Fibroblast of the aortic adventitia (primary cell): ENCODE measurements around the gene EFCAB11. TPM values are rescaled to one million over a fixed set of nuclear protein-coding genes. Genes with fewer than 3 reads are reported as not detected.

Experiments
- DNase-seq: peaks from one replicate; pipeline ENCODE4 v3.0.0-alpha.2; 2010; ENCODE audit warnings: low read depth
- H3K4me3 ChIP-seq: 2 replicates; pipeline ENCODE4 v1.5.1; 2011; ENCODE audit warnings: low read depth, mild to moderate bottlenecking, control low read depth, low read length, moderate library complexity
- total RNA-seq: library from RNA; depleted of rRNA; stranded (reverse); fragments of >200 nt; gene quantifications from 2 replicates; pipeline ENCODE4 v1.2.3, GENCODE V29; 2012; ENCODE audit warnings: low replicate concordance
- TF ChIP-seq, protein P1 (sequence below): IDR thresholded peaks from 2 replicates; pipeline ENCODE4 v1.5.1; 2011; ENCODE audit warnings: mild to moderate bottlenecking, low read length, control low read depth, inconsistent platforms; ENCODE audit not compliant: insufficient read depth

EFCAB11 gene
- total RNA-seq, 1 donor: 11.1 TPM

DNA sequence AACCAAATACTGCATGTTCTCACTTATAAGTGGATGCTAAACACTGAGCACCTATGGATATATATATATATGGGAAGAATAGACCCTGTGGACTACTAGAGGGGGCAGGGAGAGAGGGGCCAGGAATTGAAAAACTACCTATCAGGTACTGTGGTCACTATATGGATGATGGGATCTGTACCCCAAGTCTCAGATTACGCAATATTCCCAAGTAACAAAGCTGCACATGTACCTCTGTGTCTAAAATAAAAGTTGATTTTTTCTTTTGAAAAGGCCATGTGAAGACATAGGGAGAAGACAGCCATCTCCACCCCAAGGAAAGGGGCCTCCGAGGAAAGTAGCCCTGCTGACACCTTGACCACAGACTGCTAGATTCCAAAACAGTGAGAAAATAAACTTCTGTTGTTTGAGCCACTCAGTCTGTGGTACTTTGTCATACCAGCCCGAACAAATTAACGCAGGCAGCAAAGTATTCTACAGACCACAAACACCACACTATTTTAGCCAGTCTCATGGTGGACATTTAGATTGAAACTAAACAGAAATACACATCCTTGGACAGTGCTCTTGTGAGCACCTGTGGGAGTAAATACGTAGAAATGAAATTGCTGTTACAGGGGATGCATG is 197.1 kb downstream of the EFCAB11 start:
- TF ChIP-seq, protein P1, sequence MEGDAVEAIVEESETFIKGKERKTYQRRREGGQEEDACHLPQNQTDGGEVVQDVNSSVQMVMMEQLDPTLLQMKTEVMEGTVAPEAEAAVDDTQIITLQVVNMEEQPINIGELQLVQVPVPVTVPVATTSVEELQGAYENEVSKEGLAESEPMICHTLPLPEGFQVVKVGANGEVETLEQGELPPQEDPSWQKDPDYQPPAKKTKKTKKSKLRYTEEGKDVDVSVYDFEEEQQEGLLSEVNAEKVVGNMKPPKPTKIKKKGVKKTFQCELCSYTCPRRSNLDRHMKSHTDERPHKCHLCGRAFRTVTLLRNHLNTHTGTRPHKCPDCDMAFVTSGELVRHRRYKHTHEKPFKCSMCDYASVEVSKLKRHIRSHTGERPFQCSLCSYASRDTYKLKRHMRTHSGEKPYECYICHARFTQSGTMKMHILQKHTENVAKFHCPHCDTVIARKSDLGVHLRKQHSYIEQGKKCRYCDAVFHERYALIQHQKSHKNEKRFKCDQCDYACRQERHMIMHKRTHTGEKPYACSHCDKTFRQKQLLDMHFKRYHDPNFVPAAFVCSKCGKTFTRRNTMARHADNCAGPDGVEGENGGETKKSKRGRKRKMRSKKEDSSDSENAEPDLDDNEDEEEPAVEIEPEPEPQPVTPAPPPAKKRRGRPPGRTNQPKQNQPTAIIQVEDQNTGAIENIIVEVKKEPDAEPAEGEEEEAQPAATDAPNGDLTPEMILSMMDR: no peak
- DNase-seq: no peak
- no peak overlapping the region for H3K4me3 ChIP-seq

DNA sequence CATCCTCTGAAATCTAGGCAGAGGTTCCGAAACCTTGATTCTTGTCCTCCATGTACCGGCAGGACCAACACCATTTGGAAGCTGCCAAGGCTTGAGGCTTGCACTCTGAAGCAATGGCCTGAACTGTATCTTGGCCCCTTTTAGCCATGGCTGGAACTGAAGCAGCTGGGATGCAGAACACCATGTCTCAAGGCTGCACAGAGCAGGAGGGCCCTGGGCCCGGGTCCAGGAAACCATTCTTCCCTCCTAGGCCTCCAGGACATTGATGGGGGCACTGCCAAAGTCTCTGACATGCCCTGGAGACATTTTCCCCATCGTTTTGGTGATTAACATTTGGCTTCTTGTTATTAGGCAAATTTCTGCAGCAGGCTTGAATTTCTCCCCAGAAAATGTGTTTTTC is 198.7 kb downstream of the EFCAB11 start:
- no peak overlapping the region for H3K4me3 ChIP-seq
- DNase-seq: no peak
- TF ChIP-seq, protein P1: no peak

DNA sequence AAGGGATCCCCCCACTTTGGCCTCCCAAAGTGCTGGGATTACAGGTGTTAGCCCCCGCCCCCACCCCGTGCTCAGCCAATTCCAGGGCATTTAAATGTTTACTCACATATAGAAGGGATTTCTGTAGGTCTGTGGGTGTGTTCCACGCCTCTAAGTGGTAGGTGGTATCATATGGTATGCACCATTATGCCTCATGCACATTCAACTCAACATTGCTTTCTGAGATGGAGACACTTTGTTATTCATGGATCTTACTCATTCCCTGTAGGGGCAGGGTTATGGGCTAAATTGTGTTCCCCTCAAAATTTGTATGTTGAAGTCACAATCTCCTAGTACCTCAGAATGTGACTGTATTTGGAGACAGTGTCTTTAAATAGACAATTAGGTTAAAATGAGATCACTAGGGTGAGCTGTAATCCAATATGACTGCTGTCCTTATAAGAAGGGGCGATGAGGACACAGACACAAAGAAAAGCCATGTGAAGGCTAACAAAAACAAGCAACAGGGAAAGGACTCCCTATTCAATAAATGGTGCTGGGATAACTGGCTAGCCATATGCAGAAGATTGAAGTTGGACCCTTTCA is 200.6 kb downstream of the EFCAB11 start:
- no peak overlapping the region for H3K4me3 ChIP-seq
- TF ChIP-seq, protein P1: no peak
- DNase-seq: no peak

DNA sequence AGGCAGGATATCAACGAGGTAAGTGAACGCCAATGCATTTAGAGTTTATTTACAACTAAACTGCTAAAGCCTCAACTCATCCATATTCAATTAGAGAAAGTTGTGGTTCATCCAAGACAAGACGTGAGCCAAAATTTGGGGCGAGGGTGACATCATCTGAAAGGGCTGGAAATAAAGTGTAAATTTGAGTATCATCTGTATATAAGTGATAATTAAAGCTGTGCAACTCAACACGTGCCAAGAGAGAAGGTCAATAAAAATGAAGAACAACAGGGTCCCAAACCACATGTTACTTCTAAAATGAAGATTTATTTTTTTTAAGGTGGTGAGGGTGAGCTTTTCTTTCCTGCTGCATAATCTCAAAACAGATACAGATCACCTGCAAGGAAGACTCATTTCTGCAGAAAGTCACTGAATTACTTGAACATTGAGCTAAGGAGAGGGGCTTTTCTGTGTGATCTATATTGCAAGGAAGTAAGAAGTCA is 203.6 kb downstream of the EFCAB11 start:
- TF ChIP-seq, protein P1: no peak
- no peak overlapping the region for H3K4me3 ChIP-seq
- DNase-seq: no peak

DNA sequence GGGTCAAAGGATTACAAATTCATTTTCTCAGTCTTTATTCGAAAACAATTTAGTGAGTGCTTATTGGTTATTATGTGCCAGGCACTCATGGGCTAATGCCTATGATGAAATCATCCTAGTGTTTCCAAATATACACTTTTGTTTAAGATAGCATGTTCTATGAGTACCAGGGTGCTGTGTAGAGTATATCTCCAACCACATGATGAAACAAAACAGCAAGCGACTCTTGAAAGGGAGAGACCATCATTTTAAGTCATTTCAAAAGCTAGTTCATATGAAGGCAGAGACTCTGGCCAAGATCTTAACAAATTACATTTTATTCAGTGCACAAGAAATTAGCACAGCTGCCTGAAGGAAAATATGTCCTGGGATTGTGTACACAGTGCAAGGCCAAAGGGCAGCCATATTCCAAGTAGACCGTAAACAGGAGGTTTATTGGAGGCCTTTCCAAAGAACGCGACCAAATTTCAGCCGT is 204.2 kb downstream of the EFCAB11 start:
- TF ChIP-seq, protein P1: no peak
- no peak overlapping the region for H3K4me3 ChIP-seq
- DNase-seq: peak; percentile 27

DNA sequence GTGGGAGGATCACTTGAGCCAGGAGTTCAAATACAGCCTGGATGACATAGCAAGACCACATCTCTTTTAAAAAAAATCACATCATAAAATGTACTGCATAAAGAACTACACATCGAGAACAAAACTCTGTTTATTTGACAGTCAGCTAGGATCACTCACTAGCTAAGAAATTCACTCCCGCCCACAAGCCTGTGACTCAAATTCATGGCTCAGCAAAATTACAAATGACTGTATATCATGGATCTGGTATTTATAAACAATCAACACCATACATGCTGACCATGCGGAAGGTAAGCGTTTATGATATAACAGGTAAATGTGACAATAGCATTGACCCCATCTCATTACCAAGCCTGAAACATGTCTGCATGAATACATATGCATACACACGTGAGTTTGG is 206.5 kb downstream of the EFCAB11 start:
- no peak overlapping the region for H3K4me3 ChIP-seq
- TF ChIP-seq, protein P1: no peak
- no peak for DNase-seq

DNA sequence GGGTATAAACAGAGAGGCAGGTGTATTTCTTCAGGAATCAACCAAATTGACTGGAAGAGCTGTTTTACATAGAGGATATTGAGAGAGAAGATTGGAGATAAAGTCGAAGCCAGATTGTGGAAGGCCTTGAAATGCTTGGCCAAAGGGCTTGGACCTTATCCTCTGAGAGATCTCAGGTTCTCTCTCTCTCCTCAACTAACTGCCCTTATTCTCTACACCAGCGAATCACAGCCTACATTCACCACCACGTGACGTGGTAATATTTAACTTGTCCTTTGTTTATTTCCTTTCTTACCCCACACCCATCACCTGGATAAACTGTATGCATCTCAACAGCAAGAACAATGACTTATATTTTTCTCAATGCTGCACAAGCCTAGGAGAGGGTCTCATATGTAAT is 207.4 kb downstream of the EFCAB11 start:
- TF ChIP-seq, protein P1: no peak
- DNase-seq: no peak
- H3K4me3 ChIP-seq: no peak overlapping the region
